NCI-H345 (cell line): Measurements from ENCODE around the gene ST6GALNAC1.
"Not testable (repeated sequence)": the region's sequence is repeated elsewhere in the genome, so short reads cannot be mapped to it uniquely, and the experiment has no call there.

Experiments
- DNase-seq: peaks from one replicate; lab custom pipeline; 2025; lab: John Stamatoyannopoulos, UW

ST6GALNAC1 gene

GRCh38 chr17:76612465-76612864, 31.1 kb downstream of the ST6GALNAC1 start:
- DNase-seq: no peak

- DNase-seq: no peak
Observed at GRCh38 chr17:76611758-76612157, 31.8 kb downstream of the ST6GALNAC1 start.

DNA sequence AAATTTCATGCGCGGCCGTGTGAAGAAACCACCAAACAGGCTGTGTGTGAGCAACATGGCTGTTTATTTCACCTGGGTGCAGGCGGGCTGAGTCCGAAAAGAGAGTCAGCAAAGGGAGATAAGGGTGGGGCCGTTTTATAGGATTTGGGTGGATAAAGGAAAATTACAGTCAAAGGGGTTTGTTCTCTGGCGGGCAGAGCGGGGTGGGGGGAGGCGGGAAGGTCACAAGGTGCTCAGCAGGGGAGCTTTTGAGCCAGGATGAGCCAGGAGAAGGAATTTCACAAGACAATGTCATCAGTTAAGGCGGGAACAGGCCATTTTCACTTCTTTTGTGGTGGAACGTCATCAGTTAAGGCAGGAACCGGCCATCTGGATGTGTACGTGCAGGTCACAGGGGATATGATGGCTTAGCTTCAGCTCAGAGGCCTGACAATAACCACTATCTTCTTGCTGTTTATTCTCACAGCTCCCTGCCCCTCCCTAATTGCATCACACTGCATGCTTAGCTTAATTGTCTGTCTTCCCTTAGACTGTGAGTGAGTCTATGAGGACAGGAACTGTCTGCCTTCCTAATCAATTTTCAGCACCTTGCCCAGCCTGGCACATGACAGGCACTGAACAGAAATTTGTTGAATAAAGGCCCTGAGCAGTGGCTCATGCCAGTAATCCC, 32.3 kb downstream of the ST6GALNAC1 start:
- not testable (repeated sequence) for DNase-seq

DNA sequence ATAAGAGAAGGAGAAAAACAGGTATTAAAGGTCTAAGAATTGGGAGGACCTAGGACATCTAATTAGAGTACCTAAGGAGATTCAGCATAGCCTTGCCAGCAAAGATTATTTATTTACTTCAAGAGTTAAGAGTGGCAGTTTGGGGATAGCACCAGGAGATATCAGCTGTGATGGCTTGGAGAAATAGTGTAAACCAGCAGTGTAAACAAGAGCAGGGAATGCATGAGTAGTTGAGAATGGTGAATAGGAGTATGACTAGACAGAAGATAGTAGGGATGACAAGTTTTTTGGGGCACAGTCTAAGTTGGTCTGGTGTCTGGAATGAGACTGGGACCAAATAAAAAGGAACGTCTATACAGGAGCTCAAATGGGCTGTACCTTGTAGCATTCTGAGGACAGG, 36.9 kb downstream of the ST6GALNAC1 start:
- not testable (repeated sequence) for DNase-seq

DNA sequence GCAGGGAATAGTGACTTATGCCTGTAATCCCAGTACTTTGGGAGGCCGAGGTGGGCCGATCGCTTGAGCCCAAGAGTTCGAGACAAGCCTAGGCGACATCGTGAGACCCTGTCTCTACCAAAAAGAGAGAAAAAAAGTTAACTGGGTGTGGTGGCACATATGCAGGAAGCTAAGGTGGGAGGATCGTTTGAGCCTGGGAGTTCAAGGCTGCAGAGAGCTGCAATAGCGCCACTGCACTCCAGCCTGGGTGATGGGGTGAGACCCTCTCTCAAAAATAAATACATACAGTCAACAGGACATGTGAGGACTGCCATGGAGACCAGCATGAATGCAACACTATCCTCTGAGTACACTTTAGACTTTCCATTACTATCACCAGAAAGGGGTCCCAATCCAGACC, 42.5 kb downstream of the ST6GALNAC1 start:
- no peak for DNase-seq

- DNase-seq: no peak
Observed at GRCh38 chr17:76599694-76600460, 43.7 kb downstream of the ST6GALNAC1 start.

- peak; percentile 88 for DNase-seq
Observed at GRCh38 chr17:76598004-76598439, 45.5 kb downstream of the ST6GALNAC1 start.

DNA sequence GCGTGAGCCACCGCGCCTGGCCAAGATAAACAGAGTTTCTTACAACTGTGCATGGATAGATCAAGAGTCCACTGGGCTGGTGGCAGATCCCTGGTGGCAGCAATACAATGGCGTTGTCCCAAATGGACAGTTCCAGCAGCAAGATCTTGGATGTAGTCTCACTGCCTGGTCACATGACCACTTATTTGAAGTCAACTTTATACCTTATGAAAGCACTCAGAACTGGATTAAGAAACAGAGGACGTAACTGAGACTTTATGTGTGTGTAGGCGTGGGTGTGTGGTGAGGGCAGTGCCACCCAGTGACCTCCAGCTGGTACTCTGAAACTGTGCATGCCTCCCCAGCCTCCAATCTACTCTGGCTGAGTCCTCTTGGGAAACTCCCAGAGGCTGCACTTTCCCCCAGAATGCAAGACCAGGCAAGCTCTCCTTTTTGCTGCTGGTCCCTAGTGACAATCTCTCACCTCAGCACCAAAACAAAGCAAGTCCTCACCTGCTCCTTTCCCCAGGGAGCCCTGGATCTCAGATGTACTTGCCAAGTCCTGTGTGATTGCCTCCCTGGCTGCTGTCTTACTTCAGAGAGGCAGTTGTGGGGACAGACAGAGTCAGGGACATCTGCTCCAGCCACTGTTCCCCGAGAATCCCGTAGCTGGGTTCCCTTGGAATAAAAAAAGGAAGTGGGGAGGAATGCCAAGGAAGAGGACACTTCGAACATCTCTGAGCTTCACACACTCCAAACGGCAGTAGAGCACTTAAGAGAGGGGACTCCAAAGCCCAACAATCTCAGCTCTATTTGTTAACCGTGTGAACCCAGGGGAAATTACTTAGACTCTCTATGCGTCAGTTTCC, 46.2 kb downstream of the ST6GALNAC1 start:
- peak; percentile 95 for DNase-seq

DNA sequence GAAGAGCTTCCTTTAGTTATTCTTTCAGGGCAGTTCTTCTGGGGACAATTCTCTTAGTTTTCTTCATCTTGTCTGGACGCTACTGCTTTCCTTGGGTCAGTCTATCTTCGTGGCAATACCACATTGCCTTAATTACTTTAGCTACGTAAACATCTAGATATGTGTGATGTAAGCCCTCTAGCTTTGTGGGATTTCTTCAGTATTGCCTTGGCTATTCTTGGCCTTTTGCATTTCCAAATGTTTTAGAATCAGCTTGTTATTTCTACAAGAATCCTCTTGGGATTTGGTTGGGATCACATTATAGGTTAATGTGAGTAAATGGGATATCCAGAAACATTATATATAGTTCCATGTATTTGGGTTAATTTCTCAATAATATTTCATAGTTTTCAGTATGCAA, 48.9 kb downstream of the ST6GALNAC1 start:
- no peak for DNase-seq

DNA sequence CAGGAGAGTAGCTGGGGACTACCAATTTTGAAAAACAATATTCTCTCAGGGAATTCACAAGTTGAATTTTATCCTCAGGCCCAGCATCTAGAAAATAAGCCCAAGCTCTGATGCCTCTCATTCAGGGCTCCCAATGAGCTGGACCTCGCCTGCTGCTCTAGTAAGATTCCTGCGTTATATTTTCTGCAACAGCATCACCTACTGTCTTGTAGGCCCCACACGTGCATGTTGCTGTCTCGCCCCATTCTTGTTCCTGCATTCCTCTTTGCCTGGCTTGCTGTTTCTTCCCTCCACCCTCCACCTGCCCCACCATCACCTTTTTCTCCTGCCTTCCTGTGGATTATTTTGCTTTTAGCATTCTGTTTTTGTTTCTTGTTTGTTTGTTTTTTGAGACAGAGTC, 49.6 kb downstream of the ST6GALNAC1 start:
- DNase-seq: no peak

DNA sequence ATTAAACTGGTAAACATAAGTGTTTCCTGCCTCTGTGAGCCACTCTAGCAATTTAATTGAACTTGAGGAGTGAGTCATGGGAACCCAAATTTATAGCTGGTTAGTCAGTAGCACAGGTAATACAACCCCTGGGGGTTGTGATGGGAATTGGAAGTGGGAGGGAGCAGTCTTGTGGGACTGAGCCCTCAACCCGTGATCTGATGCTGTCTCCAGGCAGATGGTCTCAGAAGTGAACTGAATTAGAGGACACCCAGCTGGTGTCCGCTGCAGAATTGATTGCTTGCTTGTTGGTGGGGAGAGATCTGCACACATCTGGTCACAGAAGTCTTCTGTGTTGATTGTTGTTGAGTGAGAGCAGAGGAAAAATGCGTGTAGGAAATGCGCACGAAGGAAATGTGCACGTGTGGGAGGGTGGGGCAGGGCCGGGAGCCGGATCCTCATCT, 50.2 kb downstream of the ST6GALNAC1 start:
- peak; percentile 66 for DNase-seq

- no peak for DNase-seq
Observed at GRCh38 chr17:76588182-76588581, 55.4 kb downstream of the ST6GALNAC1 start.

DNA sequence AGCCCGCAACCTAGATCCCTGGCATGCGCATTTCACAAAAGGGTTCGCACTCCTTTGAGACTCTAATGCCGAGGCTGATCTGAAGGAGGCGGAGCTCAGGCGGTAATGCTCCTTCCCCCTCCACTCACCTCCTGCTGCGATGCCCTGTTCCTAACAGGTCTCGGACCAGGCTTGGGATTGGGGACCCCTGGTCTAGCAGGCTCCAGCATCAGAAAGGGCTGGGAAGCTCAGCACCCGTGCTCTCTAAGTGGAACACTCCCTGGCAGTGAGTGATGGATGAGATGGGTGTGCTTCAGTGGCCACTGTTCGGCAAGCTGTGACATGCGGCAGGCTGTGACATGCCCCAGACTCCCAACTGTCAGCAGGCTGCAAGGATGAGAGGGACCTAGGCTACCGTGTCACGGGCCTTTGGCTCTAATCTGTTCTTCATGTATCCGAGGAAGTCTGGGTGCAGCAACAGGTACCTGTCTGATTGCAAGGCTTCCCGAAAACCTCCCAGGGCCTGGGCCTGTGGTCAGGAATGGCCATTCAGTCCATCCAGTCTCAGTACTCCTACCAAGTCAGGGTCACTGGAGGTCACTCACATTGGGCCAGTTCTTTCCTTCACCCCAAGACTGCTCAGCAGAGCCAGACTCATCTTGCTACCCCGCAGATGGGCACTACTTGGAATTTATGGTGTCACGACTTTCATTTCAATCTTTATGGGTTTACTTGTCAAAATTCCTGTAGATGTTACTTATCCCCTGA, 56.6 kb downstream of the ST6GALNAC1 start:
- peak; percentile 96 for DNase-seq

DNA sequence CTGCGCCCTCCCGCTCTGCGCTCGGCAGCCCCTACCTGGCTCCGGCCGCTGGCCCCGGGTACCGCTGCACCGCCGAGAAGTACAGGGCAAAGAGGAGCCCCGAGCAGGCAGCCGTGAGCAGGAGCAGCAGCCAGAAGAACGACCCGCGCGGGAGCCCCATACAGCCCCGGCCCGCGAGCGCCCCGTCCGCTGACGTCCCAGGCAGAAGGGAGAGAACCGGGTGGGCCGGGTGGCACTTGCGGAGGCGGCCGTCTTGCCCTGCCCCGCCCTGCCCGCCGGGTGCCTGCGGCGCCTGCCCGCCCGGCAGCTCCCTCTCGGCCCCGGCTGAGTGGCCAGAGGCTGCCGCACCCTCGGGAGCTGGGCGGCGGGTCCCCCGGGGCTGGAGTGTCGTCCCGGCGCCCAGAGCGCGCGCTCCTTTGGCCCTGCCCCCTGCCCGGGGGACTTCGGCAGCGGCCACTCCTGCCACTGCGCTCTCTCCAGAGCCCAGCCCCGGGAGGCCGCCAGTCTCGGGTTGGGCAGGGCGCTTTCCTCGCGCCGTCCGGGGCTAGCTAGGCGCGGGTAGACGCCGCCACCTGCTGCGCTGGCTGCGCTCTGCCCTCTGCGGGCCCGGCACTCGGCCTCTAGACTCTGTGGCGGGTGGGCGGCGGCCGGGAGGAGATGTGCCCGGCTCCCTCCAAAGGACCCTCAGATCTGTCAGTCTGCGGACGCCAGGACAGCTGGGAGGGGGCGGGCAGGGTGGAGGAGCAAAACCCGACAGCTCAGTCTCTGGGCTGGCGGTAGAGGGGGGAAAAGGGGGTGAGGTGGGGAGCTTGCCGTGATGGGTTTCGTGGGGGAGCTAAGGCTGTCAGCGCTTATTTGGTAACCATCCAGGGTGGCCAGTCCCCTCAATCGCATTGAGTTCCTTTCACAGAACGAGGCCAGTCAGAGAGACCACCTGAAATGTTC, 57.6 kb downstream of the ST6GALNAC1 start, which contains the start of gene ST6GALNAC2:
Gene ST6GALNAC2, minus strand, starts transcription at position 212 of the 945 bp plus-strand sequence. Its CDS starts 52 bp downstream, at position 160.
- peak; percentile 77 for DNase-seq

DNA sequence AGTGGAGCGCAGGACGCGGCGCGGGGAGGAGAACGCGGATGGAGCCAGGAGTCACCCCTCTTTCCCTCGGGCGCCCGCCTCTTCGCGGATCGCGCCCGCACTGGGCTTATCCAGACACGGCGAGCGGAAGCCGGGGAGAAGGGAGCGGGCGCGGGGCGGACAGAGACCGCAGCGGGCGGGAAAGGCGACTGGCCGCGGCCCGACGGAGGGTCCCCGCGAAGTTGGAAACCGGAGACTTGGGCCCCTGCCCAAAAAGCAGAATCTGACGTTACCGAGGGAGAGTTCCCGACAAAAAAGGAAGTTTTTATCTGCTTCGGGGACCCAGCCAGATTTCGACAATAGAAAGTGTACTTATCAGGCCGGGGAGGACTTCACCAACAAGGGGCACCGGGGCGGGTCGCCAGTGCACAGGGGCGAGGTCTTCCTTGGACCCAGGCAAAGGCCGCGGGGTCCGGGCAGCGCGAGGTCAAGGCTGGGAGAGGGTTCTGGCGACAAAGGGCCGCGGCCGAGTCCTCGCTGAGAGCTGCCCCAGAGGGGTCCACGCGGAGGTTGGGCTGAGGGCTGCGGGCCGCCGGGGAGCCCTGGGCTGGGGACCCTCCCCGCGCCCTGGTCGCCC, 58.4 kb downstream of the ST6GALNAC1 start:
- DNase-seq: peak; percentile 47

DNA sequence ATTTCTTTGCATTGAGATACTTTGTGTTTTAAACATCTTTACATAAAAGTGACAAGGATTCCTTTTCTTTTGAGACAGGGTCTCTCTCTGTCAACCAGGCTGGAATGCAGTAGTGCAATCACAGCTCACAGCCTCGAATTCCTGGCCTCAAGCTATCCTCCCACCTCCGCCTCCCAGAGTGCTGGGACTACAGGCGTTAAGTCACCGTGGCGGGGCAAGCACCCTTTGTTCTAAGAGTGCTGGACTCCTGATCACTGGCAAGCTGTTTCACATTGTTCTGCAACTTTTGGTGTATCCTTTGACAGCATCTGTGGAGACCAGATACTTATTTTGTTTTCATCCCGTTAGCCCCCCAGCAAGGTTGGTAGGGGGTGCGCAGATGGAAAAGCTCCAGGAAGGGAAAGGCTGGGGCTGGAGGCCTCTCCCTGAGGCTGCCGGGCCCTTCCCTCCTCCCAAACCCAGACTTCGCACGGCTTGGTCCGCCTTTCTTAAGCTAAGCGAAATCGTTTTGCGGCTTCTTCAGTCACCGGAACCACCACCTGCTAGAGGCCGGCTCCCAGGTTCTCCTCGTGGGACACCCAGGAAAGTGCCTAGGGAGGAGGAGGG, 59.0 kb downstream of the ST6GALNAC1 start:
- DNase-seq: no peak

DNA sequence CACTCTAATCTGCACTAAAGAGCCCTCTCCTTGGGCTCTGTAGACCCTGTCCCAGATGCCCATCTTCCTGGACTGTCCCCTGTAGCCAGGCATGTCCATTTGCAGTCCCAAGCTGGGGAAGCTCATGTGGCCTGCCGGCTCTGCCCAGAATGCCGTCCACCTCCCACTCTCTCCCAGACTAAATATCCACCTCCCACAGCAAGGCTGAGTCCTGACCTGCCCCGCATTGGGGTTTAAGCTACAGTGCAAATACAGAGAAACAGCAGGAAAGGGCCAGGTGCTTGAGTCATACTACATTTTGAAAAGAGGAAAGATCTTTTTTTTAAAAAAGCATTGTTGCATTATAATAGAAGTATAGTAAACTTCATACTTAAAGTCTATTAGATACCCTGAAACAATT, 60.9 kb downstream of the ST6GALNAC1 start:
- no peak for DNase-seq

GRCh38 chr17:76581515-76581914, 62.0 kb downstream of the ST6GALNAC1 start:
- no peak for DNase-seq

- no peak for DNase-seq
Observed at GRCh38 chr17:76579281-76579680, 64.3 kb downstream of the ST6GALNAC1 start.

GRCh38 chr17:76578376-76578775, 65.2 kb downstream of the ST6GALNAC1 start:
- no peak for DNase-seq
